Mesangial cell (primary cell): ENCODE measurements around the gene RBMY1B. TPM values are rescaled to one million over a fixed set of nuclear protein-coding genes. Genes with fewer than 3 reads are reported as not detected.

Experiments
- total RNA-seq: library from RNA; depleted of rRNA; stranded (reverse); fragments of >200 nt; gene quantifications from 2 replicates; pipeline ENCODE4 v1.2.3, GENCODE V29; 2015

The RBMY1B gene
- not detected in 2 replicates for total RNA-seq

DNA sequence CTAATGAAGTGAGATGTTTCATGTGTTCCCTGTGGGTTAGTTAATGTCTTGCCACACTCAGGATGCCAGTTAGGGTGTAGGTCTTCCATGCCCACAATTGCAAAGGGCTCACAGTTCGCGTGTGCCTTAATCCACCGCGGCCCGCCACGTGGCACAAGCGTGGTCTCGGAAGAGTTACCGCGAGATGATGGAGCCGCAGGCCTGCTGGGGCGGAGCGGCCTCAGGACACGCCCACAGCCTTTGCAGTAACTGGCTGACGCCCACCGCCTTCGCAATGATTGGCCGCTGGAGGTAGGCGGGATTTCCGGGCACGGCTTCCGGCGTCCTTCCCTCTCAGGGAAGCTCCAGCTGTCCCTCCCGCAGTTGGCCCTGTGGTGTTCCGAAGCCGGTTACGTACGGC, at the start of gene RBMY1B:
RBMY1B (plus strand) TSS at position 301 of the 400 bp plus-strand sequence. CDS start 2,013 bp downstream, outside the sequence.

DNA sequence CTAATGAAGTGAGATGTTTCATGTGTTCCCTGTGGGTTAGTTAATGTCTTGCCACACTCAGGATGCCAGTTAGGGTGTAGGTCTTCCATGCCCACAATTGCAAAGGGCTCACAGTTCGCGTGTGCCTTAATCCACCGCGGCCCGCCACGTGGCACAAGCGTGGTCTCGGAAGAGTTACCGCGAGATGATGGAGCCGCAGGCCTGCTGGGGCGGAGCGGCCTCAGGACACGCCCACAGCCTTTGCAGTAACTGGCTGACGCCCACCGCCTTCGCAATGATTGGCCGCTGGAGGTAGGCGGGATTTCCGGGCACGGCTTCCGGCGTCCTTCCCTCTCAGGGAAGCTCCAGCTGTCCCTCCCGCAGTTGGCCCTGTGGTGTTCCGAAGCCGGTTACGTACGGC, 23.4 kb downstream of the RBMY1B start, which contains the start of gene RBMY1A1:
RBMY1A1 (plus strand) TSS at position 301 of the 400 bp plus-strand sequence. CDS start 2,013 bp downstream, outside the sequence.

Other genes starting within 250 kb of the RBMY1B start
- not detected in 2 replicates for gene RBMY1A1, start 23.5 kb downstream of the RBMY1B start, total RNA-seq